ENCODE data around the gene SPATA7.
A peak's percentile ranks its signal among the peaks of the same experiment; 100 is the strongest.
"Not testable (repeated sequence)": the region's sequence is repeated elsewhere in the genome, so short reads cannot be mapped to it uniquely, and the experiment has no call there.

Gene SPATA7, protein sequence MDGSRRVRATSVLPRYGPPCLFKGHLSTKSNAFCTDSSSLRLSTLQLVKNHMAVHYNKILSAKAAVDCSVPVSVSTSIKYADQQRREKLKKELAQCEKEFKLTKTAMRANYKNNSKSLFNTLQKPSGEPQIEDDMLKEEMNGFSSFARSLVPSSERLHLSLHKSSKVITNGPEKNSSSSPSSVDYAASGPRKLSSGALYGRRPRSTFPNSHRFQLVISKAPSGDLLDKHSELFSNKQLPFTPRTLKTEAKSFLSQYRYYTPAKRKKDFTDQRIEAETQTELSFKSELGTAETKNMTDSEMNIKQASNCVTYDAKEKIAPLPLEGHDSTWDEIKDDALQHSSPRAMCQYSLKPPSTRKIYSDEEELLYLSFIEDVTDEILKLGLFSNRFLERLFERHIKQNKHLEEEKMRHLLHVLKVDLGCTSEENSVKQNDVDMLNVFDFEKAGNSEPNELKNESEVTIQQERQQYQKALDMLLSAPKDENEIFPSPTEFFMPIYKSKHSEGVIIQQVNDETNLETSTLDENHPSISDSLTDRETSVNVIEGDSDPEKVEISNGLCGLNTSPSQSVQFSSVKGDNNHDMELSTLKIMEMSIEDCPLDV

DNA sequence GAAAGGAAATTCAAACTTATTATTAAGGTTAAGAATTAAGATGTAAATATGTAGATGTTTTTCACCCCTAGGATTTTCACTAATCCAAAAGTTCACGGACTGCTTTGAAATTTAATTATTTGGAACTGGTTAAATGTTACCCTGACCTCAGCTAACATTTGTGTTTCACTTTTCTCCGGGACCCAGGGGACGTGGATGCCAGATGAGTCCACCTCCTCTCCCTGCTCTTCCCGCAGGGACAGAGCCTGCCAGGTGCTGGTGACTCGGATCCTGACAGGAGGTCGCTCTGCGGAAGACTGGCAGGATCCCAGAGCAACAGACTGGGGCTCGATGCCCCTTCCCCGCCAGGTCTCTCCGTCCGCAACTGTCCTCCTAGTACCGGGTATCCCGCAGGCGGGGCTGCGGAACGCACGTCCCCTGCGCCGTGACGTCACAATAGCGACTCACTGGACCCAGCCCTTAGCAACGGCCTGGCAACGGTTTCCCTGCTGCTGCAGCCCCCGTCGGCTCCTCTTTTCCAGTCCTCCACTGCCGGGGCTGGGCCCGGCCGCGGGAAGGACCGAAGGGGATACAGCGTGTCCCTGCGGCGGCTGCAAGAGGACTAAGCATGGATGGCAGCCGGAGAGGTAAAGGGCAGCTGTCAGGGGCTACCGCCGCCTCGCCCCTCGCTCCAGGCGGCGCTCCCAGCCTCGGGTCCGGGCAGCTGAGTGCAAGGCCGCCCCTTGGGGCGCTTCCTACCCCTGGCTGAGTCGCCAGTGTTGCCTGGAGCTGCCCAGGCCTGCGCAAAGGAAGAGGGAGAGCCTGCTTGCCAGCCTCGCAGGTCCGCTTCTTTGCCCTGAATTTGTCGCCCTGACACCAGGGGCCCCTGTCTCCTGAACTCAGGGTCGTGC is at the start of gene SPATA7:
Gene SPATA7 (plus strand): TSS at position 446 of the 890 bp plus-strand sequence. CDS start 162 bp downstream, at position 608.
- DNase-seq = peak; percentile 76 to 87

DNA sequence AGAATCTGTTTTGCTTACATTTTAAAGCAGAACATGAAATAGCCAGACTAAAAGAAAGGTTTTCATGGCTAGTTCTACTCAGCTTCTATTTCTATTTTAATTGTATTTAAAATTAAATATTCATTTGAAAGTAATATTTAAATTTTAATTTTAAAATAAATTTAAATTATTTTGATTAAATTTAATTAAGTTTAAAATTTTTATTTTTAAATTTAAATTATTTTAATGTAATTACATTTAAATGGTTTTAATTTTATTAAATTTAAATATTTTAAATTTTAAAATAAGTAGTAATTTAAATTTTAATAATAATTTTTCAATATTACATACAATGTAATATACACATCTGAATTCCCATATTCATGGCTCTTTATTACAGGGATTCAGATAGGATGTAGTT is 45.1 kb upstream of the SPATA7 start:
- DNase-seq = no peak

DNA sequence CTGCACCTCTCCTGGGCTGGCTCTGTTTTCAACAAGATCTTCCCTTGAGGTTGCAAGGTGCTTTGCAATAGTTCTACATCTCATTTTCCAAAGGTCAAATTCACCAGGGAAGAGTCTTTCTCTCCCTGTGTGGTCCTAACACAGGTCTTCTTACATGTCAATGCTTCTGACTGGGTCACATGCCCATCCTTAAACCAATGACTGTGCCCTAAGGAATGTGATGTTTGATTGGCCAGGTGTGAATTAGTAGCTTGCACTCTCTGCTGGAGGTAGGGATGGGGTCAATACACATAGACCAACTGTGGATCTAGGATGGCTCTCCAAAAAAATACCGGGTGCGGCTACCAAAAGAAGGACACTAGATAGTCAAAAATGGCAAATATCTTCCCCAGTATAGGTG is 42.5 kb upstream of the SPATA7 start:
- DNase-seq = no peak

DNA sequence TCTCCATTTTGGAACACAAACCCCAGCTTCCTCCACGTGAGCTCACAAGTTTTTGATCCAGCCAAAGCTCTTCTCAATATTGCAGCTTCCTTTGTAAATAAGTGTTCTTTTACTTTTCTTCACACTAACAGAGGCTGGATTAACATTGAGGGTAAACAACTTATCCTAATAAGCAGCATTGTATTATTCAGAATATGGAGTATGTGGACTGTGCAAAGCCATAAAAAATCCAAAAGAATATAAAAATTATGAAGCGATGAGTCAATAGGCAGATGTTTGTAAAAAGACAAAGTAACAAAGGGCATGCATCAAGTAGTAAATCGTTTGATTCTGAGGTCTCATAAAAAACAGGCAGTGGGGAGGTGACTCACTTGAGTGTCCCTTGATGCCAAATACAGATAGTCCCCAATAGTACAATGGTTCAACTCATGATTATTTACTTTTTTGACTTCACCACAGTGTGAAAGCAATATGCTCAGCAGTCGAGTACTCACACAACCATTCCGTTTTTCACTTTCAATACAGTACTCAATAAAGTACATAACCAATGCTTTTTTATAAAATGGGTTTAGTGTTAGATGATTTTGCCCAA is 39.3 kb upstream of the SPATA7 start:
- DNase-seq = no peak

DNA sequence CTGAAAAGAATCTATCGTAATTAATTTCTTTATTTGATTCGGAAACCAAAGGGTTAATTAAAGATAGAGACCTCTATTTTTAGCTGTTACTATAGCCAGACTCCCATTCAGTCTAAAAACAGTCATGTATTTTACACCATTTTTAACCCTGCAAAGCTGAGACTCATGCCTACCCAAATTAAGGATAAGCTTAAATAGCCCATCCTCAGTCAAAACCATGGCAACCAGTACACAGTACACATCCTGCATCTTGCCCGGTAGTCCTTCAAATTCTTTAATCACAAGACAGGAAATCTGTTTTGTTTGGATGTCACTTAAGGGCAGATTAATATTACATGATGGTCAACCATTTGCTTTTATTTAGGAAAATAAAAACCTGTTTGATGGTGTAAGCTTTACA is 36.9 kb upstream of the SPATA7 start:
- no peak for DNase-seq

DNA sequence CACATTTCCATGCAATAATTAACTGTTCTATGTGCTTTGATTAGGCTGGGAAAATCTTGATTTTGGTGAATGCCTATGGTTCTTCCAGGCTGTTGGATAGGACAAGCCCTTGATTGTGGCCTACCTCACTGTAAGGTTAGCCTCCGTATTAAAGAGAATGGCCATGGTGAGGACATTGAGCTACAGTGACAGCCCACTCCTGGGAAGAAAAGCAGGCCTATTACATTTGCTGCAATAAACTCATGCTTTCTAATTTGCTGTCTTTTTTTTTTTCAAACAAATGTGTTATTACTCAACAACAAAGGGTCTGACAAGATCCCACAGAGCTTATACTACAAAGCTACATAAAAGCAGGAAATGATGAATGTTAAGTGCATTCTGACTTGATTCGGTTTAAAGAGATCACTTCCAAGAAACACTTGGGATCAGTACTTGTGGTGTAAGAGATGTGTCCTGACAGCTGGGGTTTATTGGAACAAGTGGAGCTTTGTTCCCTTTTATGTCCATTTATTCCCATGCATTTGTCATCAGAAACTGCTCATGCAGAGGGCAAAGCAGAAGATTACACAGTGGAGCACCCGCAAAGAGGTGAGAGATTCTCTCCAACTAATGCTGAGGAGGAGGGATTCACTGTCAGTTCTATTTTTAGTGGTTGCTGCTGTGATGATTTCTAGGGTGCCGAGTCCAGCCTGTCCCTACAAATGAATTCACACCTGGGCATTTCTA is 33.3 kb upstream of the SPATA7 start:
- DNase-seq = no peak

DNA sequence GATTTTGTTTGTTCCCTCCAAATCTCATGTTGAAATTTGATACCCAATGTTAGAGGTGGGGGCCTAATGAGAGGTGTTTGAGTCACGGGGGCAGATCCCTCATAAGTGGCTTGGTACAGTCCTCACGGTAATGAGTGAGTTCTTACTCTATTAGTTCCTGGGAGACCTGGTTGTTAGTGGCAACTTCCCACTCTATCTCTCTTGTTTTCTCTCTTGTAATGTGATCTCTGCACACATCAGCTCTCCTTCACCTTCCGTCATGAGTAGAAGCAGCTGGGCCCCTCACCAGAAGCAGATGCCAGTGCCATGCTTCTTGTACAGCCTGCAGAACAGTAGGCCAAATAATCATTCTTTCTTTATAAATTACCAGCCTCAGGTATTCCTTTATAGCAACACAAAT is 32.8 kb upstream of the SPATA7 start:
- DNase-seq = no peak

DNA sequence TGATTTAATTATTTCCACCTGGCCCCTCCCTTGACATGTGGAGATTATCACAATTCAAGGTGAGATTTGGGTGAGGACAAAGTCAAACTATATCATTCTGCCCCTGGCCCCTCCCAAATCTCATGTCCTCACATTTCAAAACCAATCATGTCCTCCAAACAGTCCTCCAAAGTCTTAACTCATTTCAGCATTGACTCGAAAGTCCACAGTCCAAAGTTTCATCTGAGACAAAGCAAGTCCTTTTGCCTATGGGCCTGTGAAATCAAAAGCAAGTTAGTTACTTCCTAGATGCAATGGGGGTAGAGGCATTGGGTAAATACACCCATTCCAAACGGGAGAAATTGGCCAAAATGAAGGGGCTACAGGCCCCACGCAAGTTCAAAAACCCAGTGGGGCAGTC is 31.1 kb upstream of the SPATA7 start:
- no peak for DNase-seq

DNA sequence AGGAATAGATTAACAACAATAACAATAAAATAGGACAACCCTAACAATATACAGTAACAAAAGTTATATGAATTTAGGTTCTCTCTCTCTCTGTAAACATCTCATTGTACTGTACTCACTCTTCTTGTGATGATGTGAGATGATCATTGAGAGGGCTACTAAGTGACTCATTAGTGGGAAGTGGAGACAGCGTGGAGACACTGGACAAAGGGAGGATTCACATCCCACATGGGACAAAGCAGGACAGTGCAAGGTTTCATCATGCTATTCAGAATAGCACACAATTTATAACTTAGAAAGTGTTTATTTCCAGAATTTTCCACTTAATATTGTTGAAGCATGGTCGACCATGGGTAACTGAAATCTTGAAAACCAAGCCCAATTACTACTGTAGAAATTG is 26.0 kb upstream of the SPATA7 start:
- DNase-seq = no peak

DNA sequence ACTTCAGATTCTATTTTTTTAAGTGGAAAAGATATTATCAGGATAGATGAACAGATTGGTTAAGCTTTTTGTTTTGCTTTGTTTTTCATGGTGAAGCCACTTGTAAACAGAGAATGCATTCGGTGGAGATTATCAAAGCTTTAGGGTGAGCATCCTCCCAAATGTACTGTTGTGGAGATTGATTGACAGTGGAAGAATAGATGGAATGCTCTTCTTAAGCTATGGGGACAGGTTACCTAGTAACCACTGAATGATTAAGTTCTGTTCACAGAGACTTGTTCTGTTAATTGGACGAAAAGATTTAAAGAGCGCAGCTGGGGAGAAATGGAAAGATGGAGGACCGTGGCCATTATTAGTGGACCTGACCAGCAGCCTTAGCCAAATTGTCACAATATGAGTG is 21.8 kb upstream of the SPATA7 start:
- no peak for DNase-seq

DNA sequence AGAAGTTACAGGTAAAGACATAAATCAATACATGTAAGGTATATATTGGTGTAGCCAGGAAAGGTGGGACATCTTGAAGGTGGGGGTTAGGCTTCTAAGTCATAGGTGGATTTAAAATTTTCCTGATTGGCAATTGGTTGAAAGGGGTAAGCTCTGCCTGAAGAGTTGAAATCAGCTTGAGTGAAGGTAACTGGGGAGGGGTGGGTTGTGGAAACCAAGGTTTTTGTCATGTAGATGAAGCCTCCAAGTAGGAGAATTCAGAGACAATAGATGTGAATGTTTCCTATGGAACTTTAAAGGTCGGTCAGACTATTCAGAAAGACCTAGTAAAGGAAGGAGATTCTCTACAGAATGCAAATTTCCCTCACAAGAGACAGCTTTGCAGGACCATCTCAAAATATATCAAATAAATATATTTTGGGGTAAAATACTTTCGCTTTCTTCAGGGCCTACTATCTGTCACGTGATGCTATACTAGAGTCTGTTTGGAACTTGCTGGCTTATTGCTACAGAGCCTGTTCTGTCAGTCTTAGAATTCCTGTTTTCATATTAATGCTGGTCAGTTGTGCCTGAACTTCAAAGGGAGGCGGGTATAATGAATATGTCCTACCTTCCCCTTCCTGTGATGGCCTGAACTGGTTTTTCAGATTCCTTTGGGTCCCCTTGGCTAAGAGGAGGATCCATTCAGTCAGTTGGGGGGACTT is 20.6 kb upstream of the SPATA7 start:
- no peak for DNase-seq

DNA sequence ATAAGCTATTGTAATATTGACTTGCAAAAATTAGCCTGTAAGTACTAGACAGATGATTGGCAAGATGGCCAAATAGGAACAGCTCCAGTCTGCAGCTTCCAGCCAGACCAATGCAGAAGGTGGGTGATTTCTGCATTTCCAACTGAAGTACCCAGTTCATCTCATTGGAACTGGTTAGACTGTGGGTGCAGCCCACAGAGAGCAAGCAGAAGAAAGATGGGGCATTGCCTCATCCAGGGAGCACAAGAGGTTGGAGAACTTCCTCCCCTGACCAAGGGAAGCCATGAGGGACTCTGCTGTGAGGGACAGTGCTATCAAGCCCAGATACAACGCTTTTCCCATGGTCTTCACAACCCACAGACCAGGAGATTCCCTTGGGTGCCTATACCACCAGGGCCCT is 16.0 kb upstream of the SPATA7 start:
- peak in 1 of 2 donors; percentile 42 for DNase-seq

DNA sequence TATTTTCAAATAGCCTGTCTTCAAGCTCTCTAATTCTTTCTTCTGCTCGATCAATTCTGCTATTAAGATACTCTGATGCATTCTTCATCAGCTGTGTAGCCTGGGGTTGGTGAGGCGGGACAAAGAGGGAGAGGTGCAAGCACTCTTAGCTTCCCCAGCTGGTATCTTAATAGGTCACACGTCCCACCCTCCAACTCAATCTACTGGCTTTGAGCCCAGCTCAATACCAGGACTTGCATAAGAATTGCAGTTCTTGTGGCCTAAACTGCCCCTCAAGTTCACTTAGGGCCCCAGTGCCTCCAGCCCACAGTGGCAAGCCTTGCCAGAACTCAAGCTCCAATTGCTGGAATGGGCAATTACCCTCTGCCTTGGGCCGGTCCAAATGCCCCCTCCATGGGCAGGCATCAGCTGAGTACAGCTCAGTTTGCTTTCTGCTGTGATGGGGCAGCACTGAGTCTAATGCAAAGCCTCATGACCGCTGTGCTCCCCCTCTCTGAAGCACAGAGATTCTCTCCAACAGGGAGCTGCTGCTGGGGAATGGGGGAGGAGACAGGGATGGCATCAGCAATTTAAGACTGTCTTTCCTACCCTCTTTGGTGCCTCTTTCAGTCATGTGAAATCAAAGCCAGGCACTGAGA is 5.6 kb upstream of the SPATA7 start:
- DNase-seq = no peak

DNA sequence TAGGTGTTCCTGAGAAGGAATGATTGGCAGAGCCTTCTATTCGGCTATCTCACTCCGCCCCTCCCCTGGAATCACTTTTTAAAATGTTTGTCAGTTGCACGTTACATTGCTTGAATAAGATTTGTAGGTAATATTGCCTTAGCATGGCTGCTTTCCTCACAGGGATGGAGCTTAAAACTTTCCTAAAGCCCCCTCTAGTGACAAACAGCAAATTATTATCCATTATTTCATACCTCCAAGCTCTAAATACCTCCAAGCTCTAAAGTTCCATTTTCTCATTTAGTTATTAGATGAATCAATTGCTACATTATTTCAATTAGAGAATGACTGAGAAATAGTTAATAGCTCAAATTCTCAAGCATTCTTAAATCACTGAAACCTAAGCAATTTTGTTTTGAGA is 5.1 kb upstream of the SPATA7 start:
- peak in 1 of 2 donors; percentile 5 for DNase-seq

DNA sequence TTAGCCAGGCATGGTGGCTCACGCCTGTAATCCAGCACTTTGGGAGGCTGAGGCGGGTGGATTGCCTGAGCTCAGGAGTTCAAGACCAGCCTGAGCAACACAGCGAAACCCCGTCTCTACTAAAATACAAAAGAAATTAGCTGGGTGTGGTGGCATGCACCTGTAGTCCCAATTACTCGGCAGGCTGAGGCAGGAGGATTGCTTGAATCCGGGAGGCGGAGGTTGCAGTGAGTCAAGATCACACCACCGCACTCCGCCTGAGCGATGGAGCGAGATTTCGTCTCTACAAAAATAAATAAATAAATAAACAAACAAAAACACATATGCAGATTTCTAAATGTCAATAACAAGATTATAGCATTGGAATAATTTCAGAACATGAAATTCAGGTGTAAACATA is 3.8 kb upstream of the SPATA7 start:
- DNase-seq = not testable (repeated sequence)

DNA sequence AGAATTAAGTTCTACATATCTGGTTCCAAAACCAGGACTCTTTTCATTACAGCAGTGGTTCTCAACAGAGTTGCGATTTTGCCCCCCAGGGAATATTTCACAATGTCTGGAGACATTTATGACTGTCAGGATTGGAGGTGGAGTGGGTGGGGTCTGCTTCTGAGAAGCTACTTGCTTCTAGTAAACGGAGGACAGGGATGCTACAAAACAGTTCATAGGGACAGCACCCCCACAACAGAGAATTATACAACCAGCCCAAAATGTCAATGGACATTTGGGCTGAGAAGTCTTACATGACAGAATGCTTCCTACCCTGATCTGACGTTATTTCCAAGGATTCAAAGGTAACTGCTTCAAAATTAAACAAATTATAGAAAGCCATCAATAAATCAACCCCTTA is 739 bp upstream of the SPATA7 start:
- DNase-seq = no peak

DNA sequence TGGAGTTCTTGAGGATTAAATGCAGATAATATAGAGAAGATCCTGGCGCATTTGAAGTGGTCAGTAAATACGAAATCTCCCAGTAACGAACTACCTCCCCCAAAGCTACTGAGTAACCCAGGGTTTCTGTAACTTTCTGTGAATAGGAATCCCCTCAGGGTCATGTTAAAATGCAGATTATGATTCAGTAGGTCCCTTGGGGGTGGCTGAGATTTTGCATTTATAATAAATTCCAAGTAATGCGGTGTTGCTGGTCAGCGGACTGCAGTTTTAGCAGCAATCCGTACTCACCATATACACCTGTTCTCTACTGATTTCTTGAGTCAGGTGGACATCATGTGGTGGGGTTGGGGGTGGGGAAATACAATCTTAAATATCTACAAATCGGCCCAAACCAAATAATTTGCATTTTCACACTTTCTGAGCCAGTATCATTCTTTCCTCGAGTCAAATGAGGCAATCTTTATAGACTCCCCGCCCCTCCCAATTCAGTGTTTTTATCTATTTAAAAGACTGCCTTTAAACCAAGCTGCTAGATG is 868 bp downstream of the SPATA7 start:
- no peak for DNase-seq

DNA sequence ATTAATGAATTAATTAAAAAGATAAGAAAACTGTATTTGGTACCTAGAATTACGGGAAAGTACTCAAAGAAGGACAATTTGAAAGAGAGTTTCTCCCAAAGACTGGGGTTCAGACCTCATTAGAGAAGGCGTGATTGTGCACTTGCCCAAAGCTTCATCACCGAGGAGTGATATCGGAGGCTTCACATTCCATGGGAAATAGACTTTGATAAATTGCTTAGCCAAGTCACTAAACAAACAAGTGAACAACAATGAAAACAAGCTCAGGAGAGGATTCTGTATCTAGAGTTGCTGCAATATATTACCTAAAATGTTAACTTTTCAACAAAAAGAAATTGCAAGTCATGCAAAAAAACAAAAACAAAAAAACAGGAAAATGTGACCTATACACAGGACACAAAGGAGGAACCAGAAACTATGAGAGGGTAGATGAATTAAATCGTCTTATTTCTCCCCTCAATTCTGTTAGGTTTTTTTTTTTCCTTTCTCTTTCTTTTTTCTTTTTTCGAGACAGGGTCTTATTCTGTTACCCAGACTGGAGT is 3.4 kb downstream of the SPATA7 start:
- no peak for DNase-seq

DNA sequence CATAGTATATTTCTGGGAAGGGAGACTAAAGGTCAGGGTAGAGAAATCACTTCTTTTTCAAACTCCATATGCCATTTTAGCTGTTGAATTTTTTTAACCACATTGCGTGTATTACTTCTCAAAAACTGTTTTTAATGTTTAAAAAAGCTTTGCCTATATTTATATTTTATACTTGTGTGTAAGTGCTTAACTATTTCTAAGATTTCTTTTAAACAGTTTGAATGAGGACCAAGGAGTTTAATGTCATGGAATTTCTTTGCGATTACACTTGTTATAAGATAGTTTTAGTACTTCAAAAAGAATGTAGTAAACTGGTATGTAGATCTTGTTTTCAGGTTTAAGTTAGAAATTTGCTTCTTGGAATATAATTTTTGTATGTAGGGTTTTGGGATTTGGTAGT is 7.2 kb downstream of the SPATA7 start:
- no peak for DNase-seq

DNA sequence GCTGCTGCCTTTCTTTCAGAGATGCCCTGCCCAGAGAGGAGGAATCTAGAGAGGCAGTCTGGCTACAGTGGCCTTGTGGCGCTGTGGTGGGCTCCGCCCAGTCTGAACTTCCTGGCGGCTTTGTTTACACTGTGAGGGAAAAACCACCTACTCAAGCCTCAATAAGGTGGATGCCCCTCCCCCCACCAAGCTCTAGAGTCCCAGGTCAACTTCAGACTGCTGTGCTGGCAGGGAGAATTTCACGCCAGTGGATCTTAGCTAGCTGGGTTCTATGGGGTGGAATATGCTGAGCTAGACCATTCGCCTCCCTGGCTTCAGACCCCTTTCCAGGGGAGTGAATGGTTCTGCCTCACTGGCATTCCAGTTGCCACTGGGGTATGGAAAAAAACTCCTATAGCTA is 25.6 kb downstream of the SPATA7 start:
- DNase-seq = no peak

DNA sequence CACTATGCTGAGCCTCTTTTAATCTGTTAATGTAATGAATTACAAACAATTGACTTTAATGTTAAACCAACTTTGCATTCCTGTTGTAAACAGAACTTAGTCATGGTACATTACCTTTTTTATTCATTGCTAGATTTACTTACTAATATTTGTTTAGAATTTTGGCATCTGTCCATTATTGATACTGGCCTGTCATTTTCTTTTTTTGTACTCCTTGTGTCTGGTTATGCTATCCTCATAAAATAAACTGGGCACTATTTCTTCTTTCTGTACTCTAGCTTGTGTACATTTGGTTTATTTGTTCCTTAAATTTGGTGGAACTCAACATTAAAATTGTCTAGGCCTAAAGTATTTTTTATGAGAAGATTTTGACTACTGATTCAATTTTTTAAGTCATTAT is 32.1 kb downstream of the SPATA7 start:
- DNase-seq = no peak

Measured in inflammatory macrophage treated with lipopolysaccharide for 1 hour (primary cell).